ENCODE results near the gene STS.

STS gene

DNA sequence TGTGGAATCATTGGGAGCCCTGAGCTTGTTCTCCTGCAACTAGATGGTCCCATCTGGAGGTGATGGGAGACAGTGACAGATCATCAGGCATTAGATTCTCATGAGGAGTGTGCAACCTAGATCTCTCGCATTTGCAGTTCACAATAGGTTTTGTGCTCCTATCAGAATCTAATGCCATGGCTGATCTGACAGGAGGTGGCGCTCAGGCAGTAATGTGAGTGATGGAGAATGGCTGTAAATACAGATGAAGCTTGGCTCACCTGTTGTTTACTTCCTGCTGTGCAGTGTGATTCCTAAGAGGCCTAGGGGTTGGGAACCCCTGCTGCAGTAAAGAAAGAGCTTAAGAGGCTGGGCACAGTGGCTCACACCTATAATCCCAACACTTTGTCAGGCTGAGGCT, 42.6 kb downstream of the STS start:
- no peak for DNase-seq

DNA sequence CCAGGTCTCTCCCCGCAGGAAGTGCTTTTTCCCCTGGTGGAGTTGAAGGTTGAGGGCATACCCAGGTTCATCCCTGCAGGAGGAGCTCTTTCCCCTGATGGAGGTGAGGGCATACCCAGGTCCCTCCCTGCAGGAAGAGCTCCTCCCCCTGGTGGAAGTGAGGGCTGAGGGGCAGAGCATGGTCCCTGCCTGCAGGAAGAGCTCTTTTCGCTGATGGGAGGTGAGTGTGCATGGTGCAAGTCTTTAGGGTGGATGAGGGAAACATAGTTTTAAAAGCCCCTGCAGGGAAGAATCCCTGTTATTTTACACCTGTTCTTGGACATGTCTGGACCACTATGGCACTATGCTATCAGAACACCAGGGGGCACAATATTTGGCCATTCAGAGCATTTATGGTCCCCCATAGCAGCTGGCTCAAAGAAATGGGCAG, 44.2 kb downstream of the STS start:
- no peak for DNase-seq

DNA sequence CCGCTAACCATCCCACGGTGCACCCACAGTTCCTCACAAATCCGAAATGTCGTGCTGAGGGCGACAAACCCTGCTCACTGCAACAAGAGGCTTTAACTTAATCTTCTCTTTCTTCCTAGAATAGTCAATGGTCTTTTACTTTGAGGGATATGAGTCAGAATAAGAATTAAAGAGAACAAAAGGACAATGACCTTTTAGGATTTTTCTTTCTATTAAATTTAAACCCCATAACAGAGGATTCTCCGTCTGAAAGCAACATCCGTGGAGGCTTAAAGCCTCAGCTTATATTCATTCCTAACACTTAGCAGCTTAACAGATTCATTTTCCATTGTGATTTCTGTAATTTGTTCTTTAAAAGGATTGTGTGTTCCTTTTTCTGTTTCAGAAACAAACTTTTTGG, 45.4 kb downstream of the STS start:
- DNase-seq: no peak

DNA sequence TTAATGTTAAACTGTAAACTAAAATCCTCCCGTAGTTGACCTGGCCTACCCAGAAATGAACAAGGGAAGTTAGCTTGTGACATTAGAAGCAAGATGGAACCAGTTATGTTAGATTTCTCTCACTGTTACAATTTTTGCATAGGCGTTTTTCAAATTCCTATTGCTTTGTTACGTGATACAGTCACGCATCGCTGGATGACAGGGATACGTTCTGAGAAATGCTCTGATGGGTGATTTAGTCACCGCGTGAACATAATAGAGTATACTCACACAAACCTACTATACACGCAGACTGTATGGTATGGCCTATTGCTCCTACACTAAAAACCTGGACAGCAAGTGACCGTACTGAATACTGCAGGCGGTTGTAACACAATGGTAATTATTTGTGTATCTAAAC, 47.1 kb downstream of the STS start:
- no peak for DNase-seq
